DOHH2 (cell line): ENCODE measurements around the gene ARHGDIB.

Experiments
- H3F3A ChIP-seq: fragments of 200-600 bp; sonication (generic), shearing (Covaris generic); 2 replicates; pipeline ENCODE4 v1.6.0; 2016; ENCODE audit warnings: antibody characterized with exemption, mild to moderate bottlenecking; ENCODE audit not compliant: control insufficient read depth, insufficient read depth
- H3K27ac ChIP-seq: fragments of 200-600 bp; sonication (generic); 2 replicates; pipeline ENCODE4 v1.5.1; 2014; ENCODE audit warnings: low read depth, mild to moderate bottlenecking, low read length, moderate library complexity
- H3K27me3 ChIP-seq: fragments of 200-600 bp; sonication (generic); 2 replicates; pipeline ENCODE4 v1.6.1; 2014; ENCODE audit warnings: mild to moderate bottlenecking, low read length, mixed read lengths; ENCODE audit not compliant: control insufficient read depth
- H3K36me3 ChIP-seq: fragments of 200-600 bp; sonication (generic); 2 replicates; pipeline ENCODE4 v1.6.1; 2014; ENCODE audit warnings: mild to moderate bottlenecking, low read length, moderate library complexity, mixed read lengths; ENCODE audit not compliant: control insufficient read depth
- H3K4me1 ChIP-seq: fragments of 200-600 bp; sonication (generic); 2 replicates; pipeline ENCODE4 v1.6.1; 2014; ENCODE audit warnings: mild to moderate bottlenecking, low read length, mixed read lengths; ENCODE audit not compliant: control insufficient read depth
- H3K4me2 ChIP-seq: fragments of 200-600 bp; sonication (generic); 2 replicates; pipeline ENCODE4 v1.6.0; 2014; ENCODE audit warnings: mild to moderate bottlenecking, low read length, moderate library complexity
- H3K4me3 ChIP-seq: fragments of 200-600 bp; sonication (generic); 2 replicates; pipeline ENCODE4 v1.5.1; 2014; ENCODE audit warnings: mild to moderate bottlenecking, low read length, mixed read lengths
- H3K79me2 ChIP-seq: fragments of 200-600 bp; sonication (generic); 2 replicates; pipeline ENCODE4 v1.6.1; 2014; ENCODE audit warnings: mild to moderate bottlenecking, low read length, mixed read lengths; ENCODE audit not compliant: control insufficient read depth
- H3K9me2 ChIP-seq: fragments of 200-600 bp; sonication (generic); replicated peaks from 2 replicates; pipeline ENCODE4 v1.6.1; 2014; ENCODE audit warnings: mild to moderate bottlenecking, low read length, mixed read lengths; ENCODE audit not compliant: control insufficient read depth
- H3K9me3 ChIP-seq: fragments of 200-600 bp; sonication (generic); 2 replicates; pipeline ENCODE4 v1.6.1; 2014; ENCODE audit warnings: antibody characterized with exemption, low read length, mixed read lengths; ENCODE audit not compliant: control insufficient read depth, insufficient read depth
- H4K20me1 ChIP-seq: fragments of 200-600 bp; sonication (generic); 2 replicates; pipeline ENCODE4 v1.6.0; 2014; ENCODE audit warnings: low read depth, mild to moderate bottlenecking, antibody characterized with exemption, low read length, moderate library complexity; ENCODE audit not compliant: control insufficient read depth, insufficient read depth
- EZH2phosphoT487 ChIP-seq: fragments of 200-600 bp; sonication (generic); IDR thresholded peaks from 2 replicates; pipeline ENCODE4 v1.6.1; 2017; ENCODE audit warnings: borderline replicate concordance, mild to moderate bottlenecking, antibody characterized with exemption, low read length, moderate library complexity, mixed read lengths
- TF ChIP-seq, protein P1 (sequence below): fragments of 200-600 bp; sonication (generic); IDR thresholded peaks from one replicate; pipeline ENCODE4 v1.5.1; 2014; ENCODE audit warnings: antibody characterized with exemption, mild to moderate bottlenecking, low read depth, low read length; ENCODE audit not compliant: poor library complexity, severe bottlenecking

Gene ARHGDIB

DNA sequence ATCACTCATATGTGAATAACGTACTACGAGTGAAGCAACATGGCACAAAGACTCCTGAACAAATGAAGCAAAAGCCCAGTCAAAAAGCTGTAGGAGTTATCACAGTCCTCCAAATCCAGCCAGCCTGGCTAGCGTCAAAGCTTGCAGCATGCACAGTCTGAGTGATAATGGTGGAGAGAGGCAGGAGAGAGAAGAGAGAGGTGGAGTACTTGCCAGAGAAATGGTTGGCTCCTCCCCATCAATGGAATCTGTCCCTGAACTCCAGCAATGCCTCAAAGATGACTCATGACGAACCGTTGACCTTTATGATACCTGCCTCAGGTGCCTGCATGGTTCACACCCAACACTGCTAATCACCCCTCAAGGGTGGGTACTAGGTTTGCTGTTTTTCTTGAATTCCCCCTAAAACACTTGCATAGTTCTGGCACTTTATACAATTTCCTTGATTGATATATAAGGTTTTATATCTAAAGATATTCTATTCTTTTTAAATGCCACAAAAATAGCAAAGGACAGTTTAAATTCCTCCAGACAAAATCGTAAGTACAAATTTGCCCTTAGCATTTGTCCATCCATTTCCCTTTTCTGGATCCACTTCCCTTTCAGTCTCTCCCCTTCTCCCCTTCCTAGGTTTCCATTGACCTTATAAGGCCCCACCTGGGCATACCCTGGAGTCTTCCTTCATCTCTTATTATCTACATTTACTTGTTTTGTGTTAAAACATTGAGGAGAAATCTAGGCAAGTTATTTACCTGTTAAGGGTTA lies 10.2 kb downstream of the ARHGDIB start:
- Histone ChIP-seq H3K9me2 (no peaks in the 10 kb centered on the region), H3K4me3 (peak overlapping the region; percentile 60), H3K4me1 (peaks cover 90% of the 10 kb centered on the region), H3K36me3 (peaks cover 96% of the 10 kb centered on the region), H3K27me3 (no peaks in the 10 kb centered on the region), H3K4me2 (peak overlapping the region; percentile 98), H3K27ac (peak overlapping the region; percentile 94), H4K20me1 (no peaks in the 10 kb centered on the region), H3K79me2 (peaks cover 93% of the 10 kb centered on the region), H3K9me3 (no peaks in the 10 kb centered on the region), H3F3A (peaks cover 66% of the 10 kb centered on the region)
- TF ChIP-seq, protein P1, sequence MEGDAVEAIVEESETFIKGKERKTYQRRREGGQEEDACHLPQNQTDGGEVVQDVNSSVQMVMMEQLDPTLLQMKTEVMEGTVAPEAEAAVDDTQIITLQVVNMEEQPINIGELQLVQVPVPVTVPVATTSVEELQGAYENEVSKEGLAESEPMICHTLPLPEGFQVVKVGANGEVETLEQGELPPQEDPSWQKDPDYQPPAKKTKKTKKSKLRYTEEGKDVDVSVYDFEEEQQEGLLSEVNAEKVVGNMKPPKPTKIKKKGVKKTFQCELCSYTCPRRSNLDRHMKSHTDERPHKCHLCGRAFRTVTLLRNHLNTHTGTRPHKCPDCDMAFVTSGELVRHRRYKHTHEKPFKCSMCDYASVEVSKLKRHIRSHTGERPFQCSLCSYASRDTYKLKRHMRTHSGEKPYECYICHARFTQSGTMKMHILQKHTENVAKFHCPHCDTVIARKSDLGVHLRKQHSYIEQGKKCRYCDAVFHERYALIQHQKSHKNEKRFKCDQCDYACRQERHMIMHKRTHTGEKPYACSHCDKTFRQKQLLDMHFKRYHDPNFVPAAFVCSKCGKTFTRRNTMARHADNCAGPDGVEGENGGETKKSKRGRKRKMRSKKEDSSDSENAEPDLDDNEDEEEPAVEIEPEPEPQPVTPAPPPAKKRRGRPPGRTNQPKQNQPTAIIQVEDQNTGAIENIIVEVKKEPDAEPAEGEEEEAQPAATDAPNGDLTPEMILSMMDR = no peak
- TF ChIP-seq EZH2phosphoT487 = no peak

DNA sequence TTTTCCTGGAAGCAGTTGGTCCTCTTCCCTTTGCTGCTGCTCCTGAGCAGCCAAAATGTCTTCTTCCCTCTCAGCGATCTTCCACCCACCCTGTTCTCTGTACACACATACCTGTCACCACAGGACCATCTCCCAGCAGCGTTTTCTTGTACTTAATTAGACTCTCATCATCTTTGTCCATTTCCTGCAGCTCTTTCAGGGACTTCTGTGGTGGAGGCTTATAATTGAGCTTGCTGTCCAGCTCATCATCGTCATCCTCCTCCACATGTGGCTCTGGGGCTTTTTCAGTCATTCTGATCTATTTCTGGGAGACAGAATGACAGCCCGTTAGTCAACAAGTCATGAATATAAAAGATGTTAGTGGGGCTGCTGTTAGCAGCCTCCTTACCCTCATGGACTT lies 11.0 kb downstream of the ARHGDIB start:
- Histone ChIP-seq H3K9me3 (no peaks in the 10 kb centered on the region), H3K36me3 (peaks cover 96% of the 10 kb centered on the region)

DNA sequence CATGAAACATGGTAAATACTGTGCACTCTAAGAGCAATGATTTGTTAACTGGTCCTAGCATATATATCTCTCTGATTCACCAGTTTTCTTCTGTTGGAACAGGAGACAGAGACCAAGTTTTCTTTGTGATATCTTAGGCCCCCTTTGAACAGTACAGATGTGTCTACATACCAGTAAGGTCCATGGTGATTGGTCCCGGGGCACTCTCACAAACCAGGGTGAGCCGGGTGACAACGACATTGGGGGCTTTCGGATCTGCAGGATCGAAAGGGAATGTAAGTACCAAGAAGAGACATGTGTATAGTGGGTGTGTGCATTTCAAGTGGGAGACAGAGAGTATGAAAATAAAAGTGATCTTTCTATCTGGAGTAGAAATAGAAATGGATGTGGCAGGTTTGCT lies 11.8 kb downstream of the ARHGDIB start:
- Histone ChIP-seq H3K9me3 (no peaks in the 10 kb centered on the region), H3K4me1 (peaks cover 74% of the 10 kb centered on the region), H3F3A (peaks cover 63% of the 10 kb centered on the region), H3K36me3 (peaks cover 98% of the 10 kb centered on the region), H3K27ac (peak overlapping the region; percentile 94), H4K20me1 (no peaks in the 10 kb centered on the region), H3K9me2 (no peaks in the 10 kb centered on the region), H3K4me3 (peak overlapping the region; percentile 60), H3K27me3 (no peaks in the 10 kb centered on the region), H3K4me2 (peak overlapping the region; percentile 98), H3K79me2 (peaks cover 78% of the 10 kb centered on the region)
- TF ChIP-seq EZH2phosphoT487 = no peak
- TF ChIP-seq, protein P1 = no peak

More for the DNA sequence above, 11.0 kb downstream of the ARHGDIB start:
- Histone ChIP-seq H3K27ac (peak overlapping the region; percentile 94), H3K4me2 (peak overlapping the region; percentile 98), H3K9me2 (no peaks in the 10 kb centered on the region), H3K4me1 (peaks cover 82% of the 10 kb centered on the region), H3F3A (peaks cover 62% of the 10 kb centered on the region), H3K79me2 (peaks cover 86% of the 10 kb centered on the region), H3K4me3 (peak overlapping the region; percentile 60), H3K27me3 (no peaks in the 10 kb centered on the region), H4K20me1 (no peaks in the 10 kb centered on the region)
- TF ChIP-seq, protein P1 = no peak
- no peak for TF ChIP-seq EZH2phosphoT487
